GM23248 (cell line): ENCODE measurements around the gene PTPRN2. TPM values are rescaled to one million over a fixed set of nuclear protein-coding genes. Genes with fewer than 3 reads are reported as not detected.
A peak's percentile ranks its signal among the peaks of the same experiment; 100 is the strongest.

Experiments
- DNase-seq: peaks from one replicate; pipeline ENCODE4 v3.0.0-alpha.2; 2015
- H2AFZ ChIP-seq: fragments of 200-600 bp; sonication (generic); 2 replicates; pipeline ENCODE4 v1.6.1; 2016; ENCODE audit warnings: antibody characterized with exemption
- H3F3A ChIP-seq: fragments of 200-600 bp; sonication (generic); 2 replicates; pipeline ENCODE4 v1.6.1; 2016; ENCODE audit warnings: mild to moderate bottlenecking, antibody characterized with exemption, mixed run types; ENCODE audit not compliant: insufficient read depth
- H3K27ac ChIP-seq: fragments of 200-600 bp; sonication (generic); 2 replicates; pipeline ENCODE4 v1.5.1; 2016; ENCODE audit warnings: mild to moderate bottlenecking
- H3K27me3 ChIP-seq: fragments of 200-600 bp; sonication (generic); replicated peaks from 2 replicates; pipeline ENCODE4 v1.6.1; 2016; ENCODE audit warnings: mild to moderate bottlenecking; ENCODE audit not compliant: insufficient read depth
- H3K36me3 ChIP-seq: fragments of 200-600 bp; sonication (generic); 2 replicates; pipeline ENCODE4 v1.6.1; 2016; ENCODE audit warnings: low read depth, mild to moderate bottlenecking
- H3K4me1 ChIP-seq: fragments of 200-600 bp; sonication (generic); 2 replicates; pipeline ENCODE4 v1.6.1; 2016; ENCODE audit warnings: mild to moderate bottlenecking; ENCODE audit not compliant: insufficient read depth
- H3K4me2 ChIP-seq: fragments of 200-600 bp; sonication (generic); one replicate; pipeline ENCODE4 v1.6.1; 2016; ENCODE audit warnings: mild to moderate bottlenecking; ENCODE audit not compliant: unreplicated experiment
- H3K4me3 ChIP-seq: fragments of 200-600 bp; sonication (generic); 2 replicates; pipeline ENCODE4 v1.5.1; 2016; ENCODE audit warnings: mild to moderate bottlenecking
- H3K79me2 ChIP-seq: fragments of 200-600 bp; sonication (generic); 2 replicates; pipeline ENCODE4 v1.6.1; 2016; ENCODE audit warnings: mild to moderate bottlenecking; ENCODE audit not compliant: insufficient read depth
- H3K9ac ChIP-seq: fragments of 200-600 bp; sonication (generic); 2 replicates; pipeline ENCODE4 v1.6.1; 2016; ENCODE audit warnings: mild to moderate bottlenecking
- H3K9me2 ChIP-seq: fragments of 200-600 bp; sonication (generic); 2 replicates; pipeline ENCODE4 v1.6.1; 2016; ENCODE audit warnings: mixed run types, mild to moderate bottlenecking, moderate library complexity; ENCODE audit not compliant: insufficient read depth
- H3K9me3 ChIP-seq: fragments of 200-600 bp; sonication (generic); one replicate; pipeline ENCODE4 v1.6.1; 2017; ENCODE audit warnings: low read depth
- H4K20me1 ChIP-seq: fragments of 200-600 bp; sonication (generic); 2 replicates; pipeline ENCODE4 v1.6.0; 2016; ENCODE audit not compliant: insufficient read depth
- EZH2 ChIP-seq: fragments of 200-600 bp; sonication (generic); IDR thresholded peaks from 2 replicates; pipeline ENCODE4 v1.6.1; 2018; ENCODE audit warnings: antibody characterized with exemption, mild to moderate bottlenecking; ENCODE audit not compliant: insufficient read depth, poor library complexity, severe bottlenecking
- EZH2phosphoT487 ChIP-seq: fragments of 200-600 bp; sonication (generic); IDR thresholded peaks from 2 replicates; pipeline ENCODE4 v1.6.1; 2018; ENCODE audit warnings: antibody characterized with exemption, moderate library complexity, mild to moderate bottlenecking, low read depth; ENCODE audit not compliant: insufficient read depth
- whole genome bisulfite sequencing, 2 experiments: methylation state at CpG; one replicate each; pipeline ENCODE4 v1.1.6; 2015 to 2017; ENCODE audit warnings: low lambda C conversion rate in 2 of 2, low coverage in 1 of 2; ENCODE audit errors: missing lambda C conversion rate in 2 of 2; 5-methylcytosine and 5-hydroxymethylcytosine counted together
- in situ Hi-C: fragments of 300-500 bp; cut with MboI; formaldehyde crosslinking; loops from 2 replicates; pipeline ENCODE4 v1.15.0; 2020
- polyA plus RNA-seq: library from polyadenylated mRNA; unstranded; fragments of >200 nt; fragmentation: Nextera tagmentation; extraction: Ambion mirVana; gene quantifications from 2 replicates; pipeline ENCODE4 v1.2.1, GENCODE V29; 2016
- total RNA-seq: library from RNA; depleted of rRNA; stranded (reverse); fragments of >200 nt; shearing (Covaris generic); gene quantifications from 2 replicates; pipeline ENCODE4 v1.2.3, GENCODE V29; 2014

PTPRN2 gene
- total and polyA plus RNA-seq, 2 experiments from 2014 or later, result 0.13 TPM; not detected in 1

DNA sequence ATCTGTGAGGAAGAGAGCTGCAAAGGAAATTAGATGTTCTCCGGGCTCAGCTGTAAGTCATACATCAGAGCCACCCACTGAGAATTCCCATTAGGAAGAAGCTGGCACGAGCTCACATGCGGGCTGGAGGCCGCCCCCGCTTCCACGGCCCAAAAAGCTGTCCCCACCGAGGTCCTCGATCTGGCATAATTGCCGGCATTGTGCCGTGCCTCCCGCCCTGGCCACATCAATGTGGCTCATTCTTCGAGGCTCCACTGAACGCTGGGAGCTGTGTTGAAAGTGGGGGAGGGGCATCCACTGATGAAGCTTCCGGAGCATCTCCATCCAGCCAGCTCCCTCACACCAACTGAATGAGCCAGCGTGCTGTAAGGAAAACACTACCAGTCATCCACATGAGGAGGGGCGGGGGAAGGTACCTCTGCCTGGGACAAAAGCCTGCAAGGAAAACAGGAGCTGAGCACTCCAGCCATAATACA, 173.1 kb downstream of the PTPRN2 start:
- Histone ChIP-seq H2AFZ (no peak overlapping the region), H3K4me3 (no peak overlapping the region), H4K20me1 (no peaks in the 10 kb centered on the region), H3K27me3 (no peaks in the 10 kb centered on the region), H3K9me3 (no peaks in the 10 kb centered on the region), H3K4me2 (no peak overlapping the region), H3K79me2 (no peaks in the 10 kb centered on the region), H3K27ac (no peak overlapping the region), H3K4me1 (no peaks in the 10 kb centered on the region), H3K36me3 (no peaks in the 10 kb centered on the region), H3K9me2 (no peaks in the 10 kb centered on the region), H3F3A (no peaks in the 10 kb centered on the region), H3K9ac (no peak overlapping the region)
- WGBS, 2 experiments, result 4% methylated on average over 16 of the region's 16 CpGs
- in situ Hi-C loops, result no loop called here
- DNase-seq, result peak; percentile 9
- TF ChIP-seq EZH2phosphoT487 (no peak), EZH2 (no peak)

DNA sequence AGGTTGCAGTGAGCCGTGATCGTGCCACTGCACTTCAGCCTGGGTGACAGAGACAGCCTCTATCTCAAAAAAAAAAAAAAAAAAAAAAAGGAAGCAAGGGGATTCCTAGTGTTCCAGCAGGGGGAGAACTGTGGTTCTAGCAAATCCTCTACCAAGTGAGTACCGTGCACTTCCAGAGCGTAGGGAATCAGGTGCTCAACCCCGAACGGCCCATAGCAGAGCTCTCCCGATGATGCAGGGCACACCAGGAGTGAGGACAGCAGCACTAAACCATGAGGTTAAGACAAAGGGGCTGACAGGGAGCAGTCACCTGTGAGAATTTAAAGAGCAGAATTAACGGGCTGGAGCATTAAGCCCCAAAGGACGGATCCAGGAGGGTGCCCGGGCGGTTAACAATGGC, 173.6 kb downstream of the PTPRN2 start:
- no peaks in the 10 kb centered on the region for H3K4me1 ChIP-seq
- no peaks in the 10 kb centered on the region for H3K36me3 ChIP-seq
- no peaks in the 10 kb centered on the region for H3K27me3 ChIP-seq
- no peak overlapping the region for H2AFZ ChIP-seq
- no peak overlapping the region for H3K4me3 ChIP-seq
- H3K9me2 ChIP-seq, result no peaks in the 10 kb centered on the region
- DNase-seq, result no peak
- in situ Hi-C loops, result no loop called here
- H3K4me2 ChIP-seq, result no peak overlapping the region
- no peak overlapping the region for H3K27ac ChIP-seq
- no peaks in the 10 kb centered on the region for H3K9me3 ChIP-seq
- H4K20me1 ChIP-seq, result no peaks in the 10 kb centered on the region
- 11 to 23% methylated on average over 11 of the region's 11 CpGs for WGBS, 2 experiments
- no peaks in the 10 kb centered on the region for H3K79me2 ChIP-seq
- no peak overlapping the region for H3K9ac ChIP-seq
- H3F3A ChIP-seq, result no peaks in the 10 kb centered on the region
- TF ChIP-seq EZH2phosphoT487, result no peak
- TF ChIP-seq EZH2, result no peak

DNA sequence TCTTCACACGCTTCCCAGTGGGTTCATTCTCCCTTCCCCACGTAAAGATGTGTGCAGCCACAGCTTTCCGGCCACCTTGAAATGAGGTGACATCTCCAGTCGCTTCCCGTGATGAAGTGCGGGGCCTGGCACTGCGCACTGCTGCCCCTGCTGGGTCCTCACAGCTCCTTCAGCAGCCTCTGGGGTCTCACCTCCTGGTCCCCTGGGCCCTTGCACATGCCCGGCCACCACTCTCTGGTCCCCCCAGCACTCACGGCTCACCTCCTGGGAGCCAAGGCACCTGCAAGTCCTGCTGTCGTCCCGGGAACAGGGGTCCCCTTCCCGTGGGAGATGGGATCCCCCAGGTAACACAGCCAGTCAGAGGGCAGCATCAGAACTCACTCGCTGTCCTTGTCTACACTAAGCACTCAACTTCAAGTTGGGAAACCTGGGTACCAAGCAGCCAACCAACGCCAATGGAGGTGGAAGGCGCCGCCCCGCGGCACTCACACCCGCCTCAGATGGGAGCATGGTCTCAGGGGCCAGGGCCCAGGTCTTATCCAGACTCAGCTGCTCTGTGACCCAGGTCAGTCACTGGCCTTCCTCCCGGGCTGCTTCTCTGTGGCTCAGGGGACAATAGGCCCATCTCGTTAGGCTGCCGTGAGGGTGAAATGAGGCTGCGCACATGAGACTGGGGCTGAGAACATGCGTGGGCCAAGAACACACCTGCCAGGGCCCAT, 176.2 kb downstream of the PTPRN2 start:
- no peak for TF ChIP-seq EZH2phosphoT487
- no peak for TF ChIP-seq EZH2
- in situ Hi-C loops, result no loop called here
- Histone ChIP-seq H3K9me2 (no peaks in the 10 kb centered on the region), H3K27ac (no peak overlapping the region), H2AFZ (no peak overlapping the region), H3K79me2 (no peaks in the 10 kb centered on the region), H3K4me1 (no peaks in the 10 kb centered on the region), H3K27me3 (no peaks in the 10 kb centered on the region), H4K20me1 (no peaks in the 10 kb centered on the region), H3K9ac (no peak overlapping the region), H3F3A (no peaks in the 10 kb centered on the region), H3K4me3 (no peak overlapping the region), H3K36me3 (no peaks in the 10 kb centered on the region), H3K4me2 (no peak overlapping the region), H3K9me3 (no peaks in the 10 kb centered on the region)
- DNase-seq, result no peak
- WGBS, 2 experiments, result 48 to 59% methylated on average over 18 to 24 of the region's 24 CpGs

DNA sequence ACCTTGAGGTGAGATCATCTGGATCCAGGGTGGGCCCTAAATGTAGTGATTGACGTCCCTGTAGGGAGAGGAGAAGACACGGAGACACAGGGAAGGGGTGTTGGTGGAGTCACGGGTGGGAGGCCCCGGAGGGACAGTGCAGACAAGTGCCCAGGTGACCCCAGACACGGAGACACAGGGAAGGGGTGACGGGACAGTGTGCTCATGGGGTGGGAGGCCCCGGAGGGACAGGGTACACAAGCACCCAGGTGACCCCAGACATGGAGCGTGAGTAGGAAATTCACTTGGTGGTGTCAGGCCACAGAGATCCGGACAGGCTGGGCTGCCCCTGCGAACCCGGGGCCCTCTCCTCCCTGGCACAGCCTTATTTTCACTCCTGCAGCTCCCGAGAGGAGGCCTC, 176.9 kb downstream of the PTPRN2 start:
- Histone ChIP-seq H3K4me1 (no peaks in the 10 kb centered on the region), H3K27ac (no peak overlapping the region), H3K9ac (no peak overlapping the region), H3K27me3 (no peaks in the 10 kb centered on the region), H3K79me2 (no peaks in the 10 kb centered on the region), H3F3A (no peaks in the 10 kb centered on the region), H3K9me3 (no peaks in the 10 kb centered on the region), H3K4me2 (no peak overlapping the region), H3K9me2 (no peaks in the 10 kb centered on the region), H3K36me3 (no peaks in the 10 kb centered on the region), H3K4me3 (no peak overlapping the region), H4K20me1 (no peaks in the 10 kb centered on the region), H2AFZ (no peak overlapping the region)
- no peak for DNase-seq
- TF ChIP-seq EZH2 (no peak), EZH2phosphoT487 (no peak)
- in situ Hi-C loops, result no loop called here
- WGBS, 2 experiments, result 23 to 39% methylated on average over 12 of the region's 12 CpGs
